ENCODE results near the gene GPR75.

The GPR75 gene

DNA sequence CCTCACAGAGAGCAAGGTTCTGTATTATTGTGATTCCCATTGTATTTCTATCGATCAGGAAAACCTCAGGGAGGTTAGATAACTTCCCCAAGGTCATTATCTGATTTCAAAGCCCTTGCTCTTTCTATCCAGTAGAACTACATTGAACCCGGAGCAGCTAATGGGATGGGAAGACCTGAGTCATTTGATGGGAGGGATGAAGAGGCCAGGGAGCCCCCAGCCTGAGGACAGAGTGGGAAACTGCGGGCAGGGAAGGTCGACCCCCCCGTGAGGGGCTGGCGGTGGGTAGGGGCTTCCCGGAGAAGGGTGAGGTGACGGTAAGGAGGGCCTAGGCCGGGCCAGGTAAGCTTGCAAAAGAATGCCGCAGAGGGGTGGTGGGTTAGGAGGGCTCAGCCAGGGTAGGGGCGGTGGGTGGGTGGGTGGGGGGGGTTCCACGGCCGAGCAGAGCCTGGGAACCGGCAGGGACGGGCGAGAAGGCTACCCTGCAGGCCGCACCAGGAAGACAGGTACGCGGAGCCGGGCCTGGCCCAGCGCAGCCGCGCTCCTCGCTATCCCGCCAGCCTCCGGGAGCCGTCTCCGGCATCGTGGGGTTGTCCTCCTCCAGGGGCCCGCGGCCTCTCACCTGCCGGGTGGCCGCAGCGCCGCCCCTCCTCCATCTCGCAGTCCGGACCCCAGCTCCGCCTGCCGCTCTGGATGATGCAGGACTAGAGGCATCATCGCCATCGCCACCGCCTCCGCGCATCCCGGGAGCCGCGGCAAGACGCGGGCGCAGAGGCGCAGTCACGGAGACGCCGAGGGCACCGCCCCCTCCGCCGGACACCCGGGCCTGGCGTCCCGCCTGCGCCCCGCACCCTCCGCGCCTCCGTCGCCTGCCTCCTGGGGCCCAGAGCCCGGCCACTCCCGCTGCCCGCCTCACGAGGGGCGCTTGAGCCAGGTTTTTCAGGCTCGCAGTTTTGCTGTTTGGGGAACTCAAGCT, at the start of gene GPR75:
GPR75 (minus strand) TSS at position 762 of the 976 bp plus-strand sequence. CDS start 5,211 bp downstream, outside the sequence.
- no peak for DNase-seq

- no peak for DNase-seq
These were observed 47.8 kb upstream of the GPR75 start for GRCh38 chr2:53907582-53907981.

GRCh38 chr2:53905396-53905795, 45.6 kb upstream of the GPR75 start:
- DNase-seq, result no peak

DNA sequence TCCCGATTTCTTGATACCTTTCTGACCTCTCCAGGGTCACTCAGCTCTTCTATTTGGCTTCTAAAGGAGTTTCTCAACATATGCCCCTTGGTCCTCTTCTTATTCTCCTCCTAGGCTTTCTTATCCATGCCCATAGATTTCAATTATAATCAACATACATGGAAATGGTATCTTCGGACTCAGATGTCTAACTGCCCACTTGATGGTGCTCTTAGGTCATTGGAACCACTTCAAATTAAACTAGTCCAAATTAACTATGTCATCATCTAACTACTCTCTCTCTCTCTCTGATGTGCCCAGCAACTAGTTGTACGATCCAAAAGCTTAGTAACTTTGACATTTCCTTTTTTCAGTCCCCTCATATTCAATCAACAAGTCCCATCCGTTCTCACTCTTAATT, 43.2 kb upstream of the GPR75 start:
- no peak for DNase-seq

- no peak for DNase-seq
These were observed 41.4 kb upstream of the GPR75 start for GRCh38 chr2:53901192-53901591.

DNA sequence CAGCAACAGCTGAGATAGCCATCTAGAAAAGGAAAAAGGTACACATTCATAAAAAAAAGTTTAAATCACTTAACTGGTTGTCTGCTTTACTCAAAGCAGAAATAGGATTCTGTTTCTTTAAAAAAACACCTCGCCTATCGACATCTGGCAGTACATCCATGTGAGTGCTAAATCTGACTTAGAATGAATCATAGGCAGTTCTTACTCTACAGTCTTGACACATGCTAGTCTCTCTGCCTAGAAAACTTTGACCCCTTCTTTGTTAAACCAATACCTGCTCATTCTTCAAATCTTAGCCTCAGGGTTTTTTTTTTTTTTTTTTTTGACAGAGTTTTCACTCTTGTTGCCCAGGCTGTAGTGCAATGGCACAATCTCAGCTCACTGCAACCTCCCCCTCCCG, 37.1 kb upstream of the GPR75 start:
- no peak for DNase-seq

DNA sequence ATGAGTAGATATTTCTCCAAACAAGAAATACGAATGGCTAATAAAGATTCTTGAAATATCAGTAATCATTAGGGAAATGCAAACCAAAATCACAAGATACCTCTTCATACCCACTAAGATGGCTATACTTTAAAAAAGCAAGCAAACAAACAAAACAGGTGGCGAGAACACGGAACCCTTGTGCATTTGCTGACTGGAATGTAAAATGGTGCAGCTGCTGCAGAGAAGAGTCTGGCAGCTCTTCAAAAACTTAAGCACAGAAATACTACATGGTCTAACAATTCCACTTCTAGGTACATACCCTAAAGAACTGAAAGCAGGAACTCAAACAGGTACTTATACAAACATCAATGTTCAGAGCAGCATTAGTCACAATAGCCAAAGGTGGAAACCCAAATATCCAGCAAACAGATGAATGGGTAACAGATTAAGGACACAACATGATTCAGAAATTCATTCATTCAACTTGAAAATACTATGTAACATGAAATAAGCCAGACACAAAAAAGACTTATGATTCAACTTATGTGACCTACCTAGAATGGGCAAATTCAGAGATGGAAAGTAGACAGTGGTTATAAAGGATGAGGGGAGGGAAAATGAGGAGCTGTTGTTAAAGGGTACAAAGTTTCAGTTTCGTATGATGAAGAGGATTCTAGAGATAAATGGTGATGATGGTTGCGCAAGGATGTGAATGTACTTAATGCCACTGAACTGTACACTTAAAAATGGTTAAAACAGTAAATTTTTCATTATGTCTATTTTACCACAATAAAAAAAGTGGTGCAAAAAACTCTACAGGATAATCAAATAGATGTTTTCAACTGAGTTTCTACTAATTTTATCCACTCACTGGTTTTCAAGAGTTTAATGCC, 26.9 kb upstream of the GPR75 start:
- DNase-seq, result no peak

DNA sequence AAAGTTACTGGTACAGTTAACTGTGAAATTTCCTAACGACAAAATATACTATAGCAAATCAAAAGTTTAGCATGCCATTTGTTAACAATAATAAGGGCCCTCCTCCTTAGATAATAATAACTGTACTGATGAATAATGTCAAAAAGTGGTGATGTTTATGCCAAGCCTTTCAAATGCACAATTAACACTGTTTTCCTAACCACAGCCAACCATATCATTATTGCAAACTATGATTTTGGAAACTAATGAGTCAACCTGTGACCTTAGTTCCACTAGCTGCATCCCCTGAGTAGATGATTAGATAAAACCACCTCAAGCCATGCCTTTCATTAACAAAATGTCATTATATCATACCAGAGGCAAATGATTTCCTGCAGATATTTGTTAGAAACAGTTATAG, 25.1 kb upstream of the GPR75 start:
- no peak for DNase-seq

DNA sequence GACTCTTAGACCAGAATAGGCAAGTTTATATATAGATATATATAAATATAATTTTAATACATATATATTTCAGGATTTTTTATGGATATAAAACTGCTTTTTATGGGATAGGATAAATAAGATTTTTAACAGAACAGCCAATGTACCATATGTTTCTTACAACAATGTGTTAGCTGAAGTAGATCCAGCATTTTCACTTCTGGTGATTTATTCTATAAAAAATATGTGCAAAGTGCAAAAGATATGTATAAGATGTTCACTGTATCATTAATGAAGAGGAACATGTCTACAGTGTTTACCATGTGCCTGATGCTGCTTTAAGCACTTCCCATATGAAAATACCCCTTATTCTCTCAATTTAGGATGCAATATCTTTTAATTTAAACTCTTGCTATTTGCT, 22.2 kb upstream of the GPR75 start:
- DNase-seq, result no peak

DNA sequence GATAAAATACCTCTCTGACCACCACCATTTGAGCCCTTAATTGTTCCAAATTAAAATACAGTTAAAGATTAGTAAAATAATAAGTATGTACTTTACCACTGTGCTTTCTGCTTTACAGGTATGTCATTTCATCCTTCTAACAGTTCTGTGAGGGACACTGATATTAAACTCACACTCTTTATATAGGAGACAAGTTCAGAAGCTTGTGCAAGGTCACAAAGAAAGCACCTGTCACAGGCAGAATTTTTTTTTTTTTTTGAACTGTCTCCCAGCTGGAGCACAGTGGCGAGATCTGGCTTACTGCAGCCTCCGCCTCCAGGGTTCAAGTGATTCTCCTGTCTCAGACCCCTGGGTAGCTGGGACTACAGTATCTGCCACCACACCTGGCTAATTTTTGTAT, 21.6 kb upstream of the GPR75 start:
- DNase-seq, result no peak

DNA sequence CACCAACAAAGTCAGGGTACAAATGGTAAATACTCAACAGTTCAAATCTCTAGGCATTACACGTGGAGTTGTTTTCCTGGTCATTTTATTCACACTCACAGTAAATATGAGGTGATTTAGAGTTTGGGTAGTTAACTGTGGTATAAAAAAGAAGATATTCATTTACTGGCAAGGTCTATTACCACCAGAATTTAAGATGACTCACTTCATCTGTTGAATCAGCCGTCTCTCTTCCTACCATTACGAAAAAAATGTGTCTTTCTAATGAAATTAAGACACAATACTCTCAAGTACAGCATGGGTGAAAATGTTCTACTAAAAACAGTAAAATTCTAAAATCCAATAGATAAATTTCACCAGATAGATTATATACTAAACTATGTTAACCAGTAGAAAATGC, 21.0 kb upstream of the GPR75 start:
- no peak for DNase-seq

DNA sequence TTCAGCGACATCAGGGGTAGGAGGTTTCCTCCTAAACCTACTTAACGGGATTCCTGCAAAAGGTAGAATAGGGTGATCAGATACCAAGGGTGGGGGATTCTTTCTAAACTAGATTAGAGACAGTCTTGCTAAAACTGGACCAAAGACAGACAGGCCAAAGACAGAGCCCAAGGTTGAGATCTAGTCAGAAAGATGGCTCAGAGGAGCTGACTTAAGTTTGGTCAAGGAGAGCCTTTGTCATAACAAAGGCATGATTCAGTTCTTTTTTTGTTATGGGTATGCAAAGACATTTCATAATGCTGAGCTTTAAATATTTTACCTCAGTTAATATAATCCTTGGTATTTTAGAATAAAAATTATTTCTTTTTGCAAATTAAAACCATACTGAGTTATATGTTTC, 17.8 kb upstream of the GPR75 start:
- DNase-seq, result no peak

DNA sequence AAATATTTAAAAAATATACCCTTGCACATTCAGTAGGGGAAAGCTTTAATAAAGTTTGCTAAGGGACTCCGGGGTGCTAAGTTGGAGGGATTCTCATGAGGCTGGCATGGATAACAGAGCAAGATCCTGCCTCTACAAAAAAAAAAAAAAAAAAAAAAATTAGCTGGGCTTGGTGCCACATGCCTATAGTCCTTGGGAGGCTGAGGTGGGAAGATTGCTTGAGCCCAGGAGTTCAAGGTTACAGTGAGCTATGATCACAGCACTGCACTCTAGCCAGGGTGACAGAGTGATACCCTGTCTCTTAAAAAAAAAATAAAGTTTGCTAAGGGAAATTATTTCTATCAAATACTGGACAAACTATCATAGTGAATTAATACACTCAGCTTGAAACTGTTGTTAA, 17.3 kb upstream of the GPR75 start:
- DNase-seq, result no peak

- DNase-seq, result no peak
These were observed 14.7 kb upstream of the GPR75 start for GRCh38 chr2:53874401-53874950.

DNA sequence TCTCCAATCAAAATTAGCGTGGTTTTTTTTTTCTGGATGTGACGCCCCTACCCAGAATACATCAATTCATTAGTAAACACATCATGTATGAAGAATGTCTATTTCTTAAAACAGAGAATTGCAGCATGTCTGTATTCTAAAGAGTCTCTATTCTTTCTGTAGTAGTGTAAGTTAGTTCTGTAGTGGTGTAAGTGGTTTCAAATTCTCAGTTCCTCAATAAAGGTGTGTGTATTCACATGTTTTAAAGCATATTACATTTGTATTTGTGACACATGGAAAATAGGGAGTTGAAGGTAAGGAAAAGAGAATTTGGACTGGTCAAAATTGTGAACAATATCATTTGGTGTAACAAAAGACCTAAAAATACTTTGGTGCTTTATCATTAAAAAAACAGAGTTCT, 8.0 kb upstream of the GPR75 start:
- DNase-seq, result no peak

- DNase-seq, result no peak
These were observed 7.4 kb upstream of the GPR75 start for GRCh38 chr2:53867169-53867568.

DNA sequence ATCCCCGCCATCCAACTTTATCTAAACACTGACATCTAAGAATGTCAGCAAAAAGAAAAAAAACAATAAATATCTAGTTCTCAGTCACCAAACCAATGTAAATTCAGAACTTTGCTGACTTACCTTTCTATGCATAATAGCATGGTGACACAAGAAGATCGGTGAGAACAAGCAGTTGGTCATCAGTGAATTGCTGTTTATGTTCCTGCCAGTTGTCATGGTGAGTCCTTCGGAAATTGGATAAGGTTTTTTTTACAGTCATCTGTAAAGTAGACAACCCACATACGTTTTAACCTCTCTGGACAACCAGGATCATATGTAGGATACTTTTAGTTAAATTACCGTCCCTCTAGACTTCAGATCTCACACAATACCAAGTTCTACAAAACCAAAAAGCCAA, 6.2 kb upstream of the GPR75 start:
- no peak for DNase-seq

DNA sequence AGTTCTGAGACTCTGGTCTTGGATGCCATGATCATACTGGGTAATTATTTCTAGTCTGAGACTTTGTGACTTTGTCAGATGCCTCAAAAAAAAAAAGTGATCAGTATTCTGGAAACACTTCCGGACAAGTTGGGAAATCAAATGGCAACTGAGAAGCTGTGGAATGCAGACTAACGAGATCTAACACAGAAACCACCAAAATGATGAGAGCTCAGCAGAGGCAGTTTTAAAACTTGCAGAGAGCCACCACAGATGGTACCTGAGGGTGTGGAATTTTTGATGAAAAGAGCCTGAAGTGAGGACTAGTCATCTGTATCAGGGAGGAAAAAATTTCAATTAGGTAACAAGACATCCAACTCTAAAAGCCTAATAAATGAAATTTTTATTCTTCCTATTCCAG, 5.5 kb upstream of the GPR75 start:
- no peak for DNase-seq

DNA sequence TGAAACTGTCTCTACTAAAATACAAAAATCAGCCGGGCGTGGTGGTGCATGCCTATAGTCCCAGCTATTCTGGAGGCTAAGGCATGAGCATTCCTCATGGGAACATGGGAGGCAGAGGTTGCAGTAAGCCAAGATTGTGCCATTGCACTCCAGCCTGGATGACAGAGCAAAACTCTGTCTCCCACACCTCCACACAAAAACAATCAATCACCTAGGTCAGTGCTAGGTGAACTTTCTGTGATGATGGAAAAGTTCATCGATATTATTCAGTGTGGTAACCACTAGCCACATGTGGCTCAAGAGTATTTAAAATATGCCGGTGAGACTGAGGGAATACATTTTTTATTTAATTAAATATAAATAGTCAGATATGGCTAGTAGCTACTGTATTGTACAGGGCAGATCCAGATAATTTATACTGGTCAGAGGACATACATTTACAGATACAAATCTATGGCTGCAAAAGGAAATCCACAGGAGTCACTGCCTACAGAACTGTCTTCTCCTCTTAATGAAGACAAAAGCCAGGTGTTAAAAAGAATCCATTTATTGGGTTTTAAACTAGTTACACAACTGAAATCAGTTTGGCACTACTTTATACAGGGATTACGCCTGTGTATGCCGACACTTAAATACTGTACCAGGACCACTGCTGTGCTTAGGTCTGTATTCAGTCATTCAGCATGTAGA, 3.9 kb upstream of the GPR75 start:
- no peak for DNase-seq

DNA sequence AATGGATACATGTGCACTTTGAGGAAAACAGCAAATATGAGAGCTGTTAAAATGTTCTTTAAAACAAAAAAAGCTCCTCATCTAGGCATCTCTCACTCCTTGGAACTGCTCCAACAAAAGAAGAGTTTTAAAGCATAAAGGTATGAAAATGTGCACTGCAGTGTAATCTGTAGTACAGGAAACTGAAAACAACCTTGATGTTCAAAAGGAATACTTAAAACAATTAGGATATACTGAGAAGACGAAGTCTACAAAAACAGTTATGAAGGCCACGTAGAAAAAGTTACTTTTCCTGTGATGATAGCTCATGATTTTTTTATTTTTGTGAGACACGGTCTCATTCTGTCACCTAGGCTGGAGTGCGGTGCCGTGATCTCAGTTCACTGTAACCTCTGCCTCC, 2.1 kb upstream of the GPR75 start:
- no peak for DNase-seq

- no peak for DNase-seq
These were observed 3.5 kb downstream of the GPR75 start for GRCh38 chr2:53856272-53856671.

DNA sequence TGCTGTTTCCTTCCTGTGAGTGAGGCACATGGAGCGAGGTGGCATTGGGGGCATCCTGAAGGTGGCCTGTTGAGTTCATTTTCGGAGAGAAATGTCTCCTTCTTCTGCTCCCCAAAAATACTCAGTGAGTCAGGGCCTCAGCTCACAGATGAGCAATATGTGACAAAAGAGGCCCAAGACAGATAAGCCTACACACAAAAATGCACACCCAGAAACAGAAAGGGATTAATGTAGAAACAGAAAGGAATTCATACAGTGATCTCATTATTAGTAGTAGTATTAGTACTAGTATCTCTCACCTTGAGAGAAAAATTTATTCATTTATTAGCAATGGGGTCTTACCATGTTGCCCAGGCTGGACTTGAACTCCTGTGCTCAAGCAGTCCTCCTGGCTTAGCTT, 5.1 kb downstream of the GPR75 start:
- DNase-seq, result no peak

DNA sequence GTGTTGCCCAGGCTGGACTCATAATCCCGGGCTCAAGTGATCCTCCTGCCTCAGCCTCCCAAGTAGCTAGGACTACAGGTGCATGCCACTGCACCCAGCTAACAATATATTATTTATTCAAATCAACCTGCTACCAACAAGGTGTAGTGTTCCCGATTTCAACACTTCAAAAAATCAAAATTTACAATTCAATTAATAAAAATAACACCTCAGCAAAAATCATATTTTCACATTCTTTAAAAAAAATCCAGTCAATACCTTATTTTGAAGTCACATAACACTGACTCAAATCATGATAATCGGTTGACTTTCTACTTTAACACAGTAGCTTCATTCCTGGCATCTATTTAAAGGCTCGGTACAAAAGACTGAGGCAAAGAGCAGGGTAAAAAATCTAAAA, 7.2 kb downstream of the GPR75 start:
- DNase-seq, result no peak

Measured in stimulated activated CD4-positive, alpha-beta T cell treated with anti-CD3 and anti-CD28 coated beads, Interleukin-4, amount 100 ng/mL, for 1 hour (primary cell).